Loucy (cell line): ENCODE data around the gene C1QL4.

ENCODE experiments used
- CTCF ChIP-seq: fragments of 200-600 bp; sonication (generic); conservative IDR thresholded peaks from 2 replicates; pipeline ENCODE4 v1.5.1; 2014; ENCODE audit warnings: mild to moderate bottlenecking, antibody characterized with exemption, low read length
- EZH2phosphoT487 ChIP-seq: fragments of 200-600 bp; IDR thresholded peaks from 2 replicates; pipeline ENCODE4 v1.6.1; 2018; ENCODE audit warnings: antibody characterized with exemption, mild to moderate bottlenecking, moderate library complexity, borderline replicate concordance

DNA sequence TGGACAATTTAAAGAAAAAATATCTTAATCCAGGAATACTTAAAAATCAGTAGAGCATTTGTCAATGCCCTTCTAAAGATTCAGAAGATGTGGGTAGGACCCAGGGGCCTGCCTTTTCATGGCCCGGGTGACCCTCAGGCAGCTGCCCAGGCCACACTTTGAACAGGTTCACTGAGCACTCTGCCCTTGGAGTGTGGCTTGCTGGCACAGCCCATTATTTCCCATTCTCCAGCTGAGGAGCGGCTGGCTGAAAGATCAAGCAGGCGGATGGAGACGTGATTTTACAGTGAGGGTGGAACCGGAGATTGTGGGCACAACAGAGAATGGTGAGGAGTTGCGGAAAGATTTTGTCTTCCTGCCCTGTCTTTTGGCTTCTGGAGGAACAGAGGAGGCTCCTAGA is 49.1 kb downstream of the C1QL4 start:
- TF ChIP-seq CTCF (no peak), EZH2phosphoT487 (no peak)
